HepG2 (cell line): Measurements from ENCODE around the gene DPYD. TPM values are rescaled to one million over a fixed set of nuclear protein-coding genes. Genes with fewer than 3 reads are reported as not detected.

Experiments
- ATAC-seq: fragments of 200-7000 bp; cut with Tn5 transposase; 3 replicates; pipeline ENCODE4 v1.9.1; 2020; ENCODE audit warnings: mild to moderate bottlenecking, moderate library complexity
- BruUV-seq: library from RNA; stranded (reverse); fragments of 400-500 nt; replicated peaks from 2 replicates; lab custom pipeline; 2021; lab: Mats Ljungman, UMichigan
- CTCF ChIA-PET: fragments of 300-600 bp; formaldehyde crosslinking; extraction: SDS; loops from one replicate; lab custom pipeline; 2021; ENCODE audit warnings: low total read pairs, inconsistent platforms, low intra/inter-chr PET ratio; lab: Yijun Ruan, JAX
- POLR2A ChIA-PET: fragments of 350-600 bp; sonication (Branson Sonifier 250); formaldehyde crosslinking; loops from one replicate; lab custom pipeline; 2020; ENCODE audit warnings: antibody characterized with exemption, inconsistent platforms; lab: Yijun Ruan, JAX
- DNase-seq: peaks from one replicate; pipeline ENCODE4 v3.0.0-alpha.2; 2015; ENCODE audit warnings: low spot score
- FAIRE-seq: peaks from 3 replicates; lab custom pipeline; 2011; peaks lifted over from hg19 to GRCh38; lab: Jason Lieb, UNC
- H2AFZ ChIP-seq: one replicate; pipeline ENCODE4 v1.6.1; 2011; ENCODE audit warnings: low read length, inconsistent platforms
- H3K27ac ChIP-seq: fragments of 300-600 bp; 3 replicates; pipeline ENCODE4 v1.8.0; 2011; ENCODE audit warnings: mixed run types, mild to moderate bottlenecking, mixed read lengths, low read length, inconsistent platforms; ENCODE audit not compliant: insufficient read depth; ENCODE audit errors: extremely low read length
- H3K27me3 ChIP-seq, 2 experiments: fragments of 200-600 bp in 1 of 2; 2 replicates in 1 of 2; 3 replicates in 1 of 2; pipeline versions ENCODE4 v1.6.0 to v1.8.0; 2011; ENCODE audit warnings: low read length in 2 of 2, mild to moderate bottlenecking in 2 of 2, moderate library complexity in 2 of 2, inconsistent platforms in 1 of 2; ENCODE audit not compliant: insufficient read depth in 2 of 2, control insufficient read depth in 1 of 2
- H3K36me3 ChIP-seq, 2 experiments: fragments of 200-600 bp in 1 of 2; replicated peaks in 1 of 2; 2 replicates in 1 of 2; 3 replicates in 1 of 2; pipeline versions ENCODE4 v1.5.1 to v1.8.0; 2011; ENCODE audit warnings: low read length in 2 of 2, inconsistent platforms in 1 of 2; ENCODE audit not compliant: insufficient read depth in 2 of 2, control insufficient read depth in 1 of 2
- H3K4me1 ChIP-seq: 2 replicates; pipeline ENCODE4 v1.5.1; 2012; ENCODE audit warnings: low read length, inconsistent platforms; ENCODE audit not compliant: insufficient read depth
- H3K4me2 ChIP-seq: 2 replicates; pipeline ENCODE4 v1.6.0; 2011; ENCODE audit warnings: low read depth, low read length, inconsistent platforms
- H3K4me3 ChIP-seq, 3 experiments: fragments of 200-600 bp in 1 of 3; sonication (generic), shearing (Covaris generic) in 1 of 3; replicated peaks in 1 of 3; 2 replicates each; pipeline ENCODE4 v1.5.1; 2011 to 2016; ENCODE audit warnings: low read length in 3 of 3, inconsistent platforms in 2 of 3, low read depth in 2 of 3, mild to moderate bottlenecking in 2 of 3, control low read depth in 1 of 3, mixed read lengths in 1 of 3; ENCODE audit not compliant: insufficient read depth in 1 of 3
- H3K79me2 ChIP-seq: one replicate; pipeline ENCODE4 v1.6.1; 2011; ENCODE audit warnings: low read length, inconsistent platforms; ENCODE audit not compliant: insufficient read depth
- H3K9ac ChIP-seq: 2 replicates; pipeline ENCODE4 v1.6.0; 2011; ENCODE audit warnings: mild to moderate bottlenecking, low read depth, low read length, inconsistent platforms; ENCODE audit not compliant: insufficient read depth
- H3K9me3 ChIP-seq: 2 replicates; pipeline ENCODE4 v1.5.1; 2012; ENCODE audit warnings: mild to moderate bottlenecking, low read length
- H4K20me1 ChIP-seq: 2 replicates; pipeline ENCODE4 v1.6.0; 2011; ENCODE audit warnings: inconsistent platforms, mild to moderate bottlenecking, low read length, moderate library complexity; ENCODE audit not compliant: insufficient read depth
- MAFF ChIP-seq: IDR thresholded peaks from 2 replicates; pipeline ENCODE4 v1.6.1; 2011; ENCODE audit warnings: low read depth, low read length, improper control_type of control experiment
- MAFK ChIP-seq, 2 experiments: IDR thresholded peaks in 1 of 2; conservative IDR thresholded peaks in 1 of 2; 2 replicates each; pipeline ENCODE4 v1.6.1; 2011; ENCODE audit warnings: improper control_type of control experiment in 2 of 2, low read length in 2 of 2
- NFE2L1 ChIP-seq: sonication (generic); formaldehyde crosslinking; IDR thresholded peaks from 2 replicates; pipeline ENCODE4 v1.4.0; 2020; ENCODE audit warnings: missing genetic modification reagents, mild to moderate bottlenecking, borderline replicate concordance
- U2AF2 ChIP-seq: fragments of 200-400 bp; formaldehyde crosslinking; IDR thresholded peaks from 2 replicates; pipeline ENCODE4 v1.6.1; 2017; ENCODE audit warnings: low read depth, mild to moderate bottlenecking, low read length
- YY1 ChIP-seq: IDR thresholded peaks from 2 replicates; pipeline ENCODE4 v1.6.1; 2011; ENCODE audit warnings: low read length, low read depth, moderate library complexity, mild to moderate bottlenecking; ENCODE audit not compliant: insufficient read depth, insufficient replicate concordance
- ZFP91 ChIP-seq: sonication (generic); formaldehyde crosslinking; IDR thresholded peaks from 2 replicates; pipeline ENCODE4 v1.9.0; 2022; ENCODE audit warnings: missing genetic modification reagents, mild to moderate bottlenecking, borderline replicate concordance
- ZSCAN22 ChIP-seq: sonication (generic); formaldehyde crosslinking; IDR thresholded peaks from 2 replicates; pipeline ENCODE4 v1.4.0; 2020; ENCODE audit warnings: mild to moderate bottlenecking, missing genetic modification reagents
- WGBS: methylation state at CpG from one replicate; pipeline ENCODE4 v1.1.6; 2017; ENCODE audit warnings: low lambda C conversion rate; 5-methylcytosine and 5-hydroxymethylcytosine counted together
- in situ Hi-C: cut with HindIII; loops from 2 replicates; pipeline ENCODE4 v1.10.0; 2017; ENCODE audit warnings: low pct_unique_long_range_greater_than_20kb; ENCODE audit not compliant: extremely low pct_ligation_motif_present
- intact Hi-C: fragments of 100-400 bp; cut with micrococcal nuclease; formaldehyde crosslinking; loops from one replicate; pipeline ENCODE4 v1.10.0; 2022; ENCODE audit not compliant: unreplicated experiment
- polyA plus RNA-seq, 8 experiments: library from polyadenylated mRNA; depleted of rRNA in 3 of 8; stranded (reverse) in 7 of 8; unstranded in 1 of 8; fragments of >200 nt; fragmentation: Illumina TruSeq in 4 of 8; extraction: Trizol in 4 of 8; gene quantifications; 2 replicates each; pipeline versions ENCODE4 v1.2.1 to v1.2.3, GENCODE V29; 2011 to 2016; ENCODE audit warnings: low read depth in 4 of 8, missing spikeins in 1 of 8, mixed read lengths in 1 of 8; ENCODE audit not compliant: insufficient read depth in 1 of 8
- total RNA-seq, 5 experiments: library from RNA; depleted of rRNA; stranded (reverse); fragments of >200 nt; fragmentation: Illumina TruSeq; extraction: Trizol; gene quantifications; 2 replicates each; pipeline ENCODE4 v1.2.3, GENCODE V29; 2016; ENCODE audit warnings: low read depth in 1 of 5
- TF ChIP-seq, protein P1 (sequence below): sonication (generic); formaldehyde crosslinking; IDR thresholded peaks from 2 replicates; pipeline ENCODE4 v1.5.1; 2020; ENCODE audit warnings: mild to moderate bottlenecking, moderate library complexity, missing genetic modification reagents

DPYD gene
- total and polyA plus RNA-seq, 2 of the 13 experiments (the other 11 are each of a cell fraction or from before 2014, with no cell fraction given): 1.3 to 3.4 TPM

DNA sequence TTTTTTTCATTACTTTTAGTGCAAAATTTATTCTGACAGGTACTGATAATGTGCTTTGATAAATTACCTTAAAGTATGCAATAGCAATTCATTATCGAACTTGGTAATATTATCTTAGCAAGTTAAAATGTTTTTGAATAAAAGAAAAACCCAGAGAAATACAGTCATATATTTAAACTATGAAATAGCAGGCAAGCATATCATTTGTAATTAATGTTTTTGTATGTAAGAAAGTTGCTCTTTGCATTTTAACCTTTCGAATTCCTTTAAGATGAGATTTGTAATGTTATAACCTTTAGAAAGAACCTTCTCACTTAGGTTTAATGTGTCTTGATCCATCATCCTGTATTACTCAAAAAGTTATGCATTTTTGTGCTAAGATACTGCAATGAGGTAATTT is 613.7 kb downstream of the DPYD start:
- no peaks in the 10 kb centered on the region for H3K4me1 ChIP-seq
- H3K36me3 ChIP-seq: no peaks in the 10 kb centered on the region
- BruUV-seq: no TSS peak
- no peaks in the 10 kb centered on the region for H3K27me3 ChIP-seq
- TF ChIP-seq U2AF2 (no peak), NFE2L1 (CRISPR knock-in tag) (no peak), ZSCAN22 (CRISPR knock-in tag) (no peak), YY1 (no peak), ZFP91 (CRISPR knock-in tag) (no peak)
- peaks cover 35% of the 10 kb centered on the region for H3K9me3 ChIP-seq
- H3K4me2 ChIP-seq: no peak overlapping the region
- CTCF ChIA-PET: no interaction called here
- FAIRE-seq (no peak), ATAC-seq (no peak), DNase-seq (no peak)
- no peak overlapping the region for H3K27ac ChIP-seq
- in situ Hi-C loops (no loop called here), intact Hi-C loops (no loop called here)
- H3K79me2 ChIP-seq: no peaks in the 10 kb centered on the region
- no peak overlapping the region for H3K4me3 ChIP-seq
- H3K9ac ChIP-seq: no peak overlapping the region
- WGBS: 42% methylated on average over 2 of the region's 2 CpGs
- no peak overlapping the region for H2AFZ ChIP-seq
- H4K20me1 ChIP-seq: no peaks in the 10 kb centered on the region
- POLR2A ChIA-PET: no interaction called here

DNA sequence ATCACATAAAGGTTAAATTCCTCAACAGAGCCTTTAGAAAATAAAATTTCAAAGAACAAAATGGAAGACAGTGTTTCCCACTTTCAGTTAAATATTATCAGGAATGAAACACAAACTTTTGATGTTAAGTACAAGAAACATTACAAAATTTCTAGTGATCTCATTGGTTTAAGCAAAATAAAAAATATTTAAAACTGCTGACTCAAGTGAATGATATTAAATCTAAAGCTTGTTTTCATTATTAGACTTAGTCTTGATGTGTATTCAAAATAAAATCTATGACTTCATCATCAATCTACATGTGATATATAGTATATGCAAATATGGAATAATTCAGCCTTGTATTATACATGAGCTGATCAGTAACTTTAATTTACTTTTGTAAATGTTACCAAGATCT is 614.3 kb downstream of the DPYD start:
- Histone ChIP-seq H3K4me2 (no peak overlapping the region), H3K27ac (no peak overlapping the region), H3K4me3 (no peak overlapping the region), H3K9ac (no peak overlapping the region), H3K27me3 (no peaks in the 10 kb centered on the region), H3K4me1 (no peaks in the 10 kb centered on the region), H3K79me2 (no peaks in the 10 kb centered on the region), H3K9me3 (peaks cover 40% of the 10 kb centered on the region), H2AFZ (no peak overlapping the region), H4K20me1 (no peaks in the 10 kb centered on the region), H3K36me3 (no peaks in the 10 kb centered on the region)
- ChIA-PET CTCF (no interaction called here), POLR2A (no interaction called here)
- DNase-seq (no peak), ATAC-seq (no peak), FAIRE-seq (no peak)
- BruUV-seq: no TSS peak
- intact Hi-C loops: no loop called here
- TF ChIP-seq MAFK (conservative IDR thresholded peaks at IDR 0.05 in 1 of 2, IDR thresholded peaks at IDR 0.05 in 1 of 2; ENCODE audit: low read length in 2 of 2) (peak; percentile 41 to 81; a peak in 2 of 4 replicates), MAFF (peak; percentile 64; the same call in 1 of the 2 replicates)
- TF ChIP-seq, protein P1, sequence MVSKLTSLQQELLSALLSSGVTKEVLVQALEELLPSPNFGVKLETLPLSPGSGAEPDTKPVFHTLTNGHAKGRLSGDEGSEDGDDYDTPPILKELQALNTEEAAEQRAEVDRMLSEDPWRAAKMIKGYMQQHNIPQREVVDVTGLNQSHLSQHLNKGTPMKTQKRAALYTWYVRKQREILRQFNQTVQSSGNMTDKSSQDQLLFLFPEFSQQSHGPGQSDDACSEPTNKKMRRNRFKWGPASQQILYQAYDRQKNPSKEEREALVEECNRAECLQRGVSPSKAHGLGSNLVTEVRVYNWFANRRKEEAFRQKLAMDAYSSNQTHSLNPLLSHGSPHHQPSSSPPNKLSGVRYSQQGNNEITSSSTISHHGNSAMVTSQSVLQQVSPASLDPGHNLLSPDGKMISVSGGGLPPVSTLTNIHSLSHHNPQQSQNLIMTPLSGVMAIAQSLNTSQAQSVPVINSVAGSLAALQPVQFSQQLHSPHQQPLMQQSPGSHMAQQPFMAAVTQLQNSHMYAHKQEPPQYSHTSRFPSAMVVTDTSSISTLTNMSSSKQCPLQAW (CRISPR knock-in tag): no peak
- in situ Hi-C loops: no loop called here
